Large intestine (tissue), 3 donors: ENCODE measurements around the gene JAKMIP2. TPM values are rescaled to one million over a fixed set of nuclear protein-coding genes. Genes with fewer than 3 reads are reported as not detected.

Source experiments
- DNase-seq, 2 donors: peaks; one replicate each; pipeline versions ENCODE4 v3.0.0 to v3.0.0-alpha.2; 2013
- H3K27ac ChIP-seq: one replicate; pipeline ENCODE4 v1.5.1; 2013; ENCODE audit warnings: low read length
- H3K27me3 ChIP-seq: 2 replicates; pipeline ENCODE4 v1.6.1; 2013; ENCODE audit warnings: low read length; ENCODE audit not compliant: control insufficient read depth, insufficient read depth
- H3K36me3 ChIP-seq: 2 replicates; pipeline ENCODE4 v1.6.1; 2013; ENCODE audit warnings: low read length; ENCODE audit not compliant: control insufficient read depth, insufficient read depth
- H3K4me1 ChIP-seq: one replicate; pipeline ENCODE4 v1.6.1; 2013; ENCODE audit warnings: low read length; ENCODE audit not compliant: control insufficient read depth, insufficient read depth
- H3K4me3 ChIP-seq: one replicate; pipeline ENCODE4 v1.5.1; 2013; ENCODE audit warnings: low read length
- H3K9me3 ChIP-seq: one replicate; pipeline ENCODE4 v1.6.1; 2013; ENCODE audit warnings: mild to moderate bottlenecking, low read depth, low read length, moderate library complexity; ENCODE audit not compliant: control insufficient read depth
- WGBS: methylation state at CpG from one replicate; pipeline ENCODE4 v1.1.5; 2013; ENCODE audit warnings: low lambda C conversion rate; ENCODE audit not compliant: insufficient coverage; 5-methylcytosine and 5-hydroxymethylcytosine counted together
- polyA plus RNA-seq: library from polyadenylated mRNA; unstranded; fragments of 120-200 nt; gene quantifications from one replicate; pipeline ENCODE4 v1.2.1, GENCODE V29; 2013

Gene JAKMIP2
- polyA plus RNA-seq, 1 donor = 3.1 TPM

GRCh38 chr5:147659166-147659929 is 123.2 kb downstream of the JAKMIP2 start:
- Histone ChIP-seq H3K36me3 (no peaks in the 10 kb centered on the region), H3K4me1 (peaks cover 6% of the 10 kb centered on the region), H3K9me3 (no peaks in the 10 kb centered on the region), H3K4me3 (no peak overlapping the region), H3K27ac (peak overlapping the region; percentile 16), H3K27me3 (no peaks in the 10 kb centered on the region)
- 27% methylated on average over 2 of the region's 15 CpGs for WGBS
- peak; percentile 25 to 53 for DNase-seq

- no peak for DNase-seq
- H3K27me3 ChIP-seq = no peaks in the 10 kb centered on the region
These were observed 124.1 kb downstream of the JAKMIP2 start for GRCh38 chr5:147658293-147658932.

GRCh38 chr5:147648597-147648996 is 133.9 kb downstream of the JAKMIP2 start:
- H3K4me3 ChIP-seq = no peak overlapping the region
- DNase-seq = peak; percentile 60 to 78
- H3K27me3 ChIP-seq = no peaks in the 10 kb centered on the region
- WGBS = no CpG with 5 or more reads among the region's 1 CpG
- no peaks in the 10 kb centered on the region for H3K9me3 ChIP-seq
- H3K36me3 ChIP-seq = no peaks in the 10 kb centered on the region
- H3K4me1 ChIP-seq = no peaks in the 10 kb centered on the region
- no peak overlapping the region for H3K27ac ChIP-seq

More at GRCh38 chr5:147658293-147658932, 124.1 kb downstream of the JAKMIP2 start:
- Histone ChIP-seq H3K4me3 (no peak overlapping the region), H3K36me3 (no peaks in the 10 kb centered on the region), H3K9me3 (no peaks in the 10 kb centered on the region), H3K4me1 (peaks cover 6% of the 10 kb centered on the region), H3K27ac (no peak overlapping the region)
- WGBS = no CpG with 5 or more reads among the region's 8 CpGs

GRCh38 chr5:147645197-147645596 is 137.3 kb downstream of the JAKMIP2 start:
- Histone ChIP-seq H3K4me1 (no peaks in the 10 kb centered on the region), H3K36me3 (no peaks in the 10 kb centered on the region), H3K27me3 (no peaks in the 10 kb centered on the region), H3K4me3 (no peak overlapping the region), H3K27ac (peak overlapping the region; percentile 46), H3K9me3 (no peaks in the 10 kb centered on the region)
- DNase-seq = peak; percentile 72 to 84
- 33% methylated on average over 3 of the region's 11 CpGs for WGBS

- WGBS = no CpG with 5 or more reads among the region's 1 CpG
- Histone ChIP-seq H3K4me3 (no peak overlapping the region), H3K27me3 (no peaks in the 10 kb centered on the region), H3K27ac (no peak overlapping the region), H3K4me1 (no peaks in the 10 kb centered on the region), H3K36me3 (no peaks in the 10 kb centered on the region), H3K9me3 (no peaks in the 10 kb centered on the region)
- no peak for DNase-seq
These were observed 138.1 kb downstream of the JAKMIP2 start for GRCh38 chr5:147644460-147644859.

GRCh38 chr5:147643142-147643541 is 139.4 kb downstream of the JAKMIP2 start:
- Histone ChIP-seq H3K4me1 (no peaks in the 10 kb centered on the region), H3K27ac (no peak overlapping the region), H3K4me3 (no peak overlapping the region), H3K9me3 (no peaks in the 10 kb centered on the region), H3K27me3 (no peaks in the 10 kb centered on the region), H3K36me3 (no peaks in the 10 kb centered on the region)
- DNase-seq = no peak
- no CpG with 5 or more reads among the region's 1 CpG for WGBS

GRCh38 chr5:147642666-147643065 is 139.9 kb downstream of the JAKMIP2 start:
- no peak for DNase-seq
- 86% methylated on average over 1 of the region's 3 CpGs for WGBS

GRCh38 chr5:147639321-147639720 is 143.2 kb downstream of the JAKMIP2 start:
- Histone ChIP-seq H3K27ac (no peak overlapping the region), H3K9me3 (no peaks in the 10 kb centered on the region), H3K4me3 (no peak overlapping the region), H3K36me3 (no peaks in the 10 kb centered on the region), H3K4me1 (no peaks in the 10 kb centered on the region), H3K27me3 (no peaks in the 10 kb centered on the region)
- no CpG with 5 or more reads among the region's 5 CpGs for WGBS
- no peak for DNase-seq

More at GRCh38 chr5:147642666-147643065, 139.9 kb downstream of the JAKMIP2 start:
- Histone ChIP-seq H3K9me3 (no peaks in the 10 kb centered on the region), H3K4me3 (no peak overlapping the region), H3K36me3 (no peaks in the 10 kb centered on the region), H3K27me3 (no peaks in the 10 kb centered on the region), H3K4me1 (no peaks in the 10 kb centered on the region), H3K27ac (no peak overlapping the region)

- Histone ChIP-seq H3K27ac (no peak overlapping the region), H3K27me3 (no peaks in the 10 kb centered on the region), H3K4me3 (no peak overlapping the region), H3K9me3 (no peaks in the 10 kb centered on the region), H3K4me1 (no peaks in the 10 kb centered on the region), H3K36me3 (no peaks in the 10 kb centered on the region)
- WGBS = no CpG with 5 or more reads among the region's 3 CpGs
- DNase-seq = no peak
These were observed 145.9 kb downstream of the JAKMIP2 start for GRCh38 chr5:147636729-147636984.

- DNase-seq = no peak
- WGBS = no CpG with 5 or more reads among the region's 15 CpGs
- H3K4me3 ChIP-seq = no peak overlapping the region
- no peaks in the 10 kb centered on the region for H3K4me1 ChIP-seq
- no peaks in the 10 kb centered on the region for H3K27me3 ChIP-seq
- H3K27ac ChIP-seq = no peak overlapping the region
- H3K36me3 ChIP-seq = no peaks in the 10 kb centered on the region
- H3K9me3 ChIP-seq = no peaks in the 10 kb centered on the region
These were observed 146.4 kb downstream of the JAKMIP2 start for GRCh38 chr5:147635882-147636728.
